T-helper 1 cell treated with Interleukin-12 subunit alpha and Interleukin-12 subunit beta and Interleukin-4 antibody, amounts not matched to agents 30 μg/mL and 1 μg/mL, for 36 hours (primary cell): Measurements from ENCODE around the gene HTR1D.

ENCODE experiments used
- H3K27ac Mint-ChIP-seq: one replicate; pipeline ENCODE4 v1.8.0; 2021; ENCODE audit warnings: mild to moderate bottlenecking, mixed read lengths
- H3K27me3 Mint-ChIP-seq: one replicate; pipeline ENCODE4 v1.8.0; 2021; ENCODE audit warnings: low read depth, mixed read lengths
- H3K36me3 Mint-ChIP-seq: one replicate; pipeline ENCODE4 v1.8.0; 2021; ENCODE audit warnings: low read depth, mixed read lengths
- H3K4me1 Mint-ChIP-seq: one replicate; pipeline ENCODE4 v1.8.0; 2021; ENCODE audit warnings: low read depth, mixed read lengths
- H3K4me3 Mint-ChIP-seq: one replicate; pipeline ENCODE4 v1.8.0; 2021; ENCODE audit warnings: mild to moderate bottlenecking, moderate library complexity, mixed read lengths
- H3K9me3 Mint-ChIP-seq: one replicate; pipeline ENCODE4 v1.8.0; 2021; ENCODE audit warnings: mixed read lengths

HTR1D gene

DNA sequence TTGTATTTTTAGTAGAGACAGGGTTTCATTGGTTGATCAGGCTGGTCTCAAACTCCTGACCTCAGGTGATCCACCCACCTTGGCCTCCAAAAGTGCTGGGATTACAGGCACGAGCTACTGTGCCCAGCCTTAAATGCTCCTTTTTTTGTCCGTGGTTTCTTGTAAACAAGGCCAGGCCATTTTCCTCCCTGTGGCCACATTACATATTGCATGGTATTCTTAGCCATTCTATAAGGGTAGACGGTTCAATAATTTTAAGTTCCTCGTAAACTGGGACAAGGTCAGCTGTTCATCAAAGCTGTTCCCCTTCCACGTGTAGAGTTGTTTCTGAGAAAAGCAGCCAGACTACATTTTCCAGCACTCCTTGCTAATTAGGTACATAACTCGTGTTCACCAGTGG, 38.4 kb downstream of the HTR1D start:
- Mint-ChIP-seq H3K27ac (no peak overlapping the region), H3K4me1 (peaks cover 18% of the 10 kb centered on the region), H3K27me3 (peaks cover 11% of the 10 kb centered on the region), H3K9me3 (no peaks in the 10 kb centered on the region), H3K36me3 (no peaks in the 10 kb centered on the region), H3K4me3 (no peak overlapping the region)

DNA sequence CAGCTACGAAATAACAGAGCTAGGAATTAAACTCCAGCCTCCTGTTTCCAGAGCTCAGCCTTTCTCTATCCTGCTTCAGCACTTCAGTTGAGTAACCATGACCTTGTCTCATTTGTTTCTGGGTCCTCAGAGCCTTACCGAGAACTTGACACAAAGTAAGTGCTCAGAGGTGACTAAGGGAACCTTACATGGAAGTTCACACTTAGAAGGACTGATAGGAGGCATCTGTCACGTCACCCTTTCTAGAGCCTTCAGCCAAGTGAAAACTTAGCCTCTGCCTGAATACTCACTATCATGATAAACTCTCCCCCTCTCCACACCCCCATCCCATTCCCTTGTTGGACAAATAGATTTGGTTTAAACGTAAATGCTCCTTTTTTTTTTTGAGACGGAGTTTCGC, 38.9 kb downstream of the HTR1D start:
- H3K9me3 Mint-ChIP-seq, result no peaks in the 10 kb centered on the region
- H3K36me3 Mint-ChIP-seq, result no peaks in the 10 kb centered on the region
- H3K4me3 Mint-ChIP-seq, result no peak overlapping the region
- H3K27me3 Mint-ChIP-seq, result peaks cover 11% of the 10 kb centered on the region
- H3K4me1 Mint-ChIP-seq, result peaks cover 15% of the 10 kb centered on the region
- H3K27ac Mint-ChIP-seq, result no peak overlapping the region

DNA sequence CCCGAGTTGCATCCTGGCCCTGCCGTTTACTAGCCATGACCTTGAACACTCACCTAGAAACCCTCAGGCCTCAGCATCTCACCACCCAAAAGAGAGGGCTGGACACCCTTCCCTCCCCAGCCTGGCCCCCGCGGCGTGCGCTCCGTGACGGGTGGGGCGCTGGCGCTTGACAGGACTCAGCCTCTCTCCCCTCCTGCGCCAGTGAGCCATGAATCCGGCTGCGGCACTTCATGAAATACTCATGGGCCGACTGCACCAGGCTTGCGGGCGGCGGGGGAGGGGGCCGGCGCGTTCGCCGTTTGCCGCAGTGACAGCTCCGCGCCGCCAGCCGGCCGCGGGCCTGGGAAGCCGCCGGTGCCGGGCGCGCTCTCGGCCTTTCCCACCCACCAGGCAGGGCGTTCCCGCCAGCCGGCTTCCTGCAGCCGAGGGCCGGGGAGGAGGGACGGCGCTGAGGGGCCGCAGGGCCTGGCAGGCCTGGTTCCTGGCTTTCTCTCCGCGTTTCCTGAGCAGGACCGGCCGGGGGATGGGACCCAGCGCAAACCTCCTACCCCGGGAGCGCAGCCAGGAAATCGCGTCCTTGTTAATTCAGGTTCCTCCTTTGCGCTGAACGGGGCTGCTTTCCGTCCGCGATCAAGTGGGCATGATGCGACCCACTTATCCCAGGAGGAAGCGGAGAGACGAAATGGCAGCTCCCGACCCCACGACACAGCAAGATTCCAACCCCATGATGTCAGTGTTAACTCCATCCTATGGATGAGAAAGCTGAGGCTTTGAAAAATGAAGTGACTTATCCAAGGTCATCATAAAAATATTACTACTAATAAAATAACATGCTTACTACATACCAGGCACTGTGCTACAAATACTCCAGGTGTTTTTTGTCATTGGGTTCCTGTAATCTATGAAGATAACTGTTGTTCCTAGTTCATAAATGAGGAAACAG, 39.6 kb downstream of the HTR1D start:
- peak overlapping the region; percentile 73 for H3K4me3 Mint-ChIP-seq
- peaks cover 15% of the 10 kb centered on the region for H3K4me1 Mint-ChIP-seq
- peaks cover 11% of the 10 kb centered on the region for H3K27me3 Mint-ChIP-seq
- no peak overlapping the region for H3K27ac Mint-ChIP-seq
- no peaks in the 10 kb centered on the region for H3K36me3 Mint-ChIP-seq
- no peaks in the 10 kb centered on the region for H3K9me3 Mint-ChIP-seq

DNA sequence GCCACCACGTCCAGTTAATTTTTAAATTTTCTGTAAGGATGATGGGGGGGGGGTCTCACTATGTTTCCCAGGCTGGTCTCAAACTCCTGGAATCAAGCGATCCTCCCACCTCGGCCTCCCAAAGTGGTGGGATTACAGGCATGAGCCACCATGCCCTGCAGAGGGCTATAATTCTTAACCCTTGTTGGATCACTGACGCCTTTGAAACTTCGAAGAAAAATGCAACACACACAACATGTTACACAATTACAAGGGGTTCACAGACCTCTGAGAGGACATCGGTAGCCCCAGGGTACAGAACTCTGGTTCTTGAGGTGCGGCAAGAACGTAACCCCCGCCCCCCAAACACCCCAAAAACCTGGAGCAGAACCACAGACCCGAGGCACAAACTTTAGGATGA, 40.3 kb downstream of the HTR1D start:
- Mint-ChIP-seq H3K4me1 (peaks cover 15% of the 10 kb centered on the region), H3K27ac (no peak overlapping the region), H3K4me3 (peak overlapping the region; percentile 73)

DNA sequence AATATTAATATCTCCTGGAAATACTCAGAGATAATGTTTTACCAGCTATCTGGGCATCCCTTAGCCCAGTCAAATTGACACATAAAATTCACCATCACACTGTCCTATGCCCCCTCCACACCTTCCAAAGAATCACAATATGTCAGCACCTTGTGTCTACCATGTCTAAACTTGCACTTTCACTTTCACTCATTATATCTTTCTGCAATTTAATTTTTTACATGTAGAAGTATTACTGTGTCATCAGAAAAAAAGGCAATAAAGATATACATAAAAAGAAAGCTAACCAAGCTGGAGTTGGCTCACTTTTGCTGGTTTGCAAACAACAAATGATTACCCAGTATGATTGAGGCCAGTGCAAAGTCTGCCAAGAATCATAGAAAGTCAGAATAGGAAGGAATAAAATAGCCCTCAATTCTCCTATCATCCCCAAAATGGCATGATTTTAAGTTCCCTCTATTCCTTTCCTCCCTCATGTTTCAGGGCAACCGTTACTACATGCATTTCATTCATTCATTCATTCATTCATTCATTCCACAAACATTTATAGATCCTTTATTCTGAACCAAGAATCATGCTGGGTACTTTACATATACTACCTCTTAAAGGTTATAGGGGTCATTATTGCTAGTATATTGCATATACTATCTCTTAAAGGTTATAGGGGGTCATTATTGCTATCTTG, 42.7 kb downstream of the HTR1D start:
- Mint-ChIP-seq H3K9me3 (no peaks in the 10 kb centered on the region), H3K4me3 (no peak overlapping the region), H3K27ac (no peak overlapping the region), H3K4me1 (peaks cover 20% of the 10 kb centered on the region), H3K27me3 (peaks cover 11% of the 10 kb centered on the region), H3K36me3 (no peaks in the 10 kb centered on the region)

More for the DNA sequence above, 40.3 kb downstream of the HTR1D start:
- Mint-ChIP-seq H3K9me3 (no peaks in the 10 kb centered on the region), H3K27me3 (peaks cover 11% of the 10 kb centered on the region), H3K36me3 (no peaks in the 10 kb centered on the region)

DNA sequence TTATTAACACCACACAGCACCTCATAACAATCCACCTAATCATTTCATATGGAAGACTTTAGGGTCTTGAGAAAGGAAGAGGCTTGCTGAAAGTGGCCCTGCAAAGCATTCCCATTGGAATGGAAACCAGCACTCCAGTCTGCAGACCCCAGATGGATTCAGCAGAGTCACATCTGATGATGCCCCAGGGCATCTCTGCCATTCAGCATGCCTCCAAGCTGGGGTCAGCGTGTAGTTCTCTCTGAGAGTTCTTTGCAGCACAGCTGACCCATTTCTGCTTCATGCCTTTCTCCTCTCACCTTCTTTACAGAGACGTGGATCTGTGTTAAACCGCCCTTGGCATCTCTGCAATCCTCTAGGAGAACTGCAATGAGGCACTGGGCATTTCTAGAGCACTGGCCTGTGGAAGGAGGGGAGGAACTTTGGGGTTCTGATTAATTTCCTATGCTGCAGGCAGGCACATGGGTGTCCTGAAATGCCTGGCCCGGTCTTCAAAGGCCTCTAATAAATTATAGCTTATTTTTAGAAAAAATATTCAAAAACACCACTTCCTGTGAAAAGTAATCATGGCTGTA, 46.0 kb downstream of the HTR1D start:
- Mint-ChIP-seq H3K36me3 (no peaks in the 10 kb centered on the region), H3K9me3 (no peaks in the 10 kb centered on the region), H3K27ac (no peak overlapping the region), H3K4me1 (peaks cover 28% of the 10 kb centered on the region), H3K27me3 (peaks cover 6% of the 10 kb centered on the region), H3K4me3 (no peak overlapping the region)

DNA sequence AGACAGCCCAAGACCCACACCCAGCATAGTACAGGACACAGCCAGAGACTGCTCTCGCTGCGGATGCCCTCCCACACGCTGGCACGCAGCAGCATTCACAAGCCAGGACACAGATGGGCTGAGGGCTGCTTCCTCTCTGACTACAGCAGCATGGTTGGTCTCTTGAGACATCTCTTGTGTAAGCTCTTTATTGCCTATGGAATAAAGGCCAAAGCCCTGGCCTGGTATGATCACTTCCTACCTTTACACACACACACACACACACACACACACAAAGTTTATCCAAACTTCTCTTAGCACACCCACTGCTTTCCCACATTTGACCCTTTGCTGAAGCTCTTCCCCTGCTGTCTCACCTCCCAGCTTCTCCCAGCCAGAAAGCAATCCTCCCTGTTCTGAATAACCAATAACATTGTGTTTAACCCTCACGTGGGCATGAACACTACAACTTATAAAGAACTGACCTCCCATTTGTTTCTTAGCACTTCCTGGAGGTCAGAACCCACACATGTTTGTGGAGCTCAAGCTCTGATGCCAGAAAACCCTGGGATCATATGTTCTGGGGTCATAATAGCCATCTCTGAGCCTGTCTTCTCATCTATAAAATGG, 47.5 kb downstream of the HTR1D start:
- Mint-ChIP-seq H3K4me3 (peak overlapping the region; percentile 99), H3K27me3 (peaks cover 3% of the 10 kb centered on the region), H3K27ac (peak overlapping the region; percentile 12), H3K36me3 (no peaks in the 10 kb centered on the region), H3K4me1 (peaks cover 29% of the 10 kb centered on the region), H3K9me3 (no peaks in the 10 kb centered on the region)

DNA sequence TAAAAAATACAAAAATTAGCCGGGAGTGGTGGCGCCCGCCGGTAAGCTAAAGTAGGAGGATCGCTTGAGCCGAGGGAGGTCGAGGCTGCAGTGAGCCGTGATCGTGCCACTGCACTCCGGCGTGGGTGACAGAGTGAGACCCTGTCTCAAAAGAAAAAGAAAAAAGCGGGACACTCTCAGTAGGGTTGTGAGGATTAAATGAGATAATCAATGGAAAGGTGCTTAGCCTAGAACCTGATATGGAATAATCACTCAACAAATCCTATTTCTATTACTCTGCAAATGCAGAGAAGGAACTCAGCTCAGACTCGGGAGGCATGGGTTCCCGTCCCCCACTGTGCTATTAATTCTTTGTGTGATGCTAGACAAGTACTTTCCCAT, 48.1 kb downstream of the HTR1D start:
- Mint-ChIP-seq H3K4me3 (peak overlapping the region; percentile 99), H3K36me3 (peaks cover 2% of the 10 kb centered on the region), H3K4me1 (peaks cover 23% of the 10 kb centered on the region), H3K27me3 (peaks cover 3% of the 10 kb centered on the region), H3K27ac (peak overlapping the region; percentile 93), H3K9me3 (no peaks in the 10 kb centered on the region)

DNA sequence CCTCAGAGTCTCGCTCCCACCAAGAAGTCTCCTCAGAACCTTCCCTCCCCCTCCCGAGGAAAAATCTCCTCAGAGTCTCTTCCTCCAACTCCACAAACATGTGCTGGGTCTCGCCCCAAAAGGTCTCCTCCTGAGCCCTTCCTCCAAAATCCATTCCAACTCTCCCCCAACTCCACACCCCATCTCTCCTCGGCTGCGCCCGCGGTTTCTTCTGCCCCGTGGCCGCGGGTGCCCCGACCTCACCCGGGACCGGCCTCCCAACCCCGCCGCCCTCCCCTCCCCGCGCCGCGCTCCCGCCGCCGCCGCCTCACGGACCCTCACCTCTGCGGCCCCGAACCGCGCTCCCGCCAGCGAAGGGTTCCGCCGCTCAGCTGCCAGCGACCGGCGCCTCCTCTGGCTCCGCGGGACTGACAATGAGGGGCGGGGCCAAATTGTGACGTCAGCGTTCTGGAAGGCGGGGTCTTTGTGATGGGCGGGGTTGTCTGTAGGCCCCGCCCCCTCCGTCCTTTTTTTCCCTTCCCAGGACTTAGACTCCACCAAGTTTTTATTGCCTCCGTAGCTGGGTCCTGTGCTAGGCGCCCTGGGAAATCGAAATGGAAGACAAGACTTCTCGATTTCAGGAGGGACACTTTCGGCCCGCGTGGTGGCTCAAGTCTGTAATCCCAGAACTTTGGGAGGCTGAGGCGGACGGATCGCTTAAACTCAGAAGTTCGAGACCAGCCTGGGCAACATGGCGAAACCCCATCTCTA, 48.7 kb downstream of the HTR1D start, which contains the start of gene LUZP1:
TSS of gene LUZP1 (minus strand) at position 412 of the 750 bp plus-strand sequence.
- no peaks in the 10 kb centered on the region for H3K9me3 Mint-ChIP-seq
- H3K4me1 Mint-ChIP-seq, result peaks cover 21% of the 10 kb centered on the region
- H3K4me3 Mint-ChIP-seq, result peak within 1 kb of the TSS; percentile 99
- peak within 1 kb of the TSS; percentile 93 for H3K27ac Mint-ChIP-seq
- peaks cover 3% of the 10 kb centered on the region for H3K27me3 Mint-ChIP-seq
- peaks cover 2% of the 10 kb centered on the region for H3K36me3 Mint-ChIP-seq

DNA sequence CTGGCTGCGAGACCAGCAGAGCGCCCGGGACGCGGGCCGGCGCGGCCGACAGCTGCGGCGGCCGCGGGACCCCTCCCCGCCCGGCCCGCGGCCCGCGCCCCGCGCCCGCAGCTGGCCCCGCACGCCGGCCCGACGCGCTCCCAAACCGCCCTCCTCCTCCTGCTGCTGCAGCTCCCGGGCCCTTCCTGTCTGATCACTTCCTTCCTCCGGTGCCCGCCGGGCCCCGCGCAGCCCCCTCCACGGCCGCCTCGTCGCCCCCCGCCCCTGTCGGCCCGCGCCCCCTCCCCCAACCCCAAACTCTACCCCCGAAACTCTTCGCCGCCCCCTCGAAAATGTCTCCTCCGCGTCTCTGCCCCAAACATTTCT, 49.2 kb downstream of the HTR1D start:
- H3K9me3 Mint-ChIP-seq, result no peaks in the 10 kb centered on the region
- H3K4me3 Mint-ChIP-seq, result peak overlapping the region; percentile 99
- peaks cover 3% of the 10 kb centered on the region for H3K27me3 Mint-ChIP-seq
- H3K36me3 Mint-ChIP-seq, result peaks cover 2% of the 10 kb centered on the region
- H3K27ac Mint-ChIP-seq, result peak overlapping the region; percentile 93
- H3K4me1 Mint-ChIP-seq, result peaks cover 21% of the 10 kb centered on the region

DNA sequence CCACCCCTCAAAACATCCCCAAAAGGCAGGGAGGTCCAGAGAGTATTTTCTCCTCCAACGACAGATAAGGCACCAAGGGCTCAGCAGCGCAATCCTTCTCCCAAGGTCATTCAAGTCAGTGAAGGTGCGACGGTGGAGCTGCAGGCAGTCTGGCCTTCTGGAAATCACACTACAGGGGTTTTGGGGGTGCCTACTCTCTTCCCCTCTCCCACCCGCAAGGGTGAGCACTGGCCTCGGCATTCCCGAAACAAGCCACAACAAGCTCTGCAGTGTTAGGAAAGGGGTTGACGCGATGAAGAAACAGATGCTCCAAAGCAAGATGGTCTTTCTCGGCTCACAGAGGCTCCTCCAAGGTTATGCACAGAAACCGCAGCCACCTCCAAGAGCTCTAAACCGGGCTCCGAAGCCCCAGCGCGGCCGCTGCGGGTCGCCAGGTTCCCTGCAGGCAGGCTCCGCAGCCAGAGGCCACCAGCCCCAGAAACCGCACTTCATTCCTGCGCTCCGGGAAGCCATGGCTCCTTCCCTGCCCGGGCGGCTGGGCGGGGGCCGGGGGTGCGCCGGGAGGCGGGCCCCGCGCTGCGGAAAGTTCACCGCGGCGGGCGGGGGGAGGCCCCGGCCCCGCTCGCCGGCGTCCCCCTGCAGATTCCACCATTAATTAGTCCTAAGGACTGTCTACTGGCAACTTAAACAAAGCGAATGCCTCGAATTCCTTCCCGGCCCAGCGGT, 49.8 kb downstream of the HTR1D start:
- Mint-ChIP-seq H3K27me3 (peaks cover 3% of the 10 kb centered on the region), H3K27ac (no peak overlapping the region), H3K9me3 (no peaks in the 10 kb centered on the region), H3K4me3 (peak overlapping the region; percentile 99), H3K4me1 (peaks cover 21% of the 10 kb centered on the region), H3K36me3 (peaks cover 2% of the 10 kb centered on the region)

DNA sequence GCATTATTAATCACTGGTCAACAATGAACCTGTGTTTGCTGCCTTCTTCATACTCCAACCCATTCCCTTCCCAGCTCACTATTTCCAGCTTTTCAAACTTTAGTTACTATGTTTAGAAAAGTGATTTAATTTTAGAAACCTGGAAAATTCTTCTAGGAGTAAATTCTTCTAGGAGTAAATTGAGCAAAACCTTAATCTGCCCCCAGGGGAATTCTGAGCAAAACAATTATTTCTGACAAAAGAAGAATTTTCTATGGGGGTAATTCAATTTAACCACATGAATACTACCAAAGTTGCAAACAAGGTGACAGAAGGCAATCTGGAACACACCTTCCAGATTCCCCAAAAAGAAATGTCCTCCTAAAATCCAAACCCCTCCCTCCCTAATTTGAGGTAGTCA, 50.4 kb downstream of the HTR1D start:
- Mint-ChIP-seq H3K4me1 (peaks cover 21% of the 10 kb centered on the region), H3K36me3 (peaks cover 2% of the 10 kb centered on the region), H3K9me3 (no peaks in the 10 kb centered on the region), H3K4me3 (peak overlapping the region; percentile 77), H3K27ac (no peak overlapping the region), H3K27me3 (peaks cover 3% of the 10 kb centered on the region)

DNA sequence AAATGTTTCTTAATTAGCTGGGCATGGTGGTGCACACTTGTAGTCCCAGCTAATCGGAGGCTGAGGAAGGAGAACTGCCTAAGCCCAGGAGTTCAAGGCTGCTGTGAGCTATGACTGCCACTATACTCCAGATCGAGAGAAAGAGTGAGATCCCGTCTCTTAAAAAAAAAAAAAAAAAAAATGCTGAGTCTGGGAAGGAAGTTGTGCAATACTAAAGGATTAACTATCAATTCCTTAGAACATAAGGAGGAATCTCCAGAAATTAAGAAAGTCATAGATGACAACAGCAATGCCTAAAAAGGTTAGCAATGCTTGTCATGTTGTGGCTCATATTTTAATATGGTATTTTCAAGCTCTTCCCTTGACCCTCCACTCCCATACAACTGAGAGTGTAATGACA, 53.9 kb downstream of the HTR1D start:
- Mint-ChIP-seq H3K27ac (no peak overlapping the region), H3K36me3 (peaks cover 2% of the 10 kb centered on the region), H3K27me3 (peaks cover 3% of the 10 kb centered on the region), H3K9me3 (no peaks in the 10 kb centered on the region), H3K4me3 (no peak overlapping the region), H3K4me1 (peaks cover 11% of the 10 kb centered on the region)
